HG03025 (cell line): ENCODE data around the gene GNAT1.

Experiments
- ATAC-seq: cut with Tn5 transposase; IDR thresholded peaks from one replicate; pipeline ENCODE4 v1.9.1; 2021; ENCODE audit warnings: mild to moderate bottlenecking, moderate library complexity; ENCODE audit not compliant: unreplicated experiment, low FRiP score

GNAT1 gene

DNA sequence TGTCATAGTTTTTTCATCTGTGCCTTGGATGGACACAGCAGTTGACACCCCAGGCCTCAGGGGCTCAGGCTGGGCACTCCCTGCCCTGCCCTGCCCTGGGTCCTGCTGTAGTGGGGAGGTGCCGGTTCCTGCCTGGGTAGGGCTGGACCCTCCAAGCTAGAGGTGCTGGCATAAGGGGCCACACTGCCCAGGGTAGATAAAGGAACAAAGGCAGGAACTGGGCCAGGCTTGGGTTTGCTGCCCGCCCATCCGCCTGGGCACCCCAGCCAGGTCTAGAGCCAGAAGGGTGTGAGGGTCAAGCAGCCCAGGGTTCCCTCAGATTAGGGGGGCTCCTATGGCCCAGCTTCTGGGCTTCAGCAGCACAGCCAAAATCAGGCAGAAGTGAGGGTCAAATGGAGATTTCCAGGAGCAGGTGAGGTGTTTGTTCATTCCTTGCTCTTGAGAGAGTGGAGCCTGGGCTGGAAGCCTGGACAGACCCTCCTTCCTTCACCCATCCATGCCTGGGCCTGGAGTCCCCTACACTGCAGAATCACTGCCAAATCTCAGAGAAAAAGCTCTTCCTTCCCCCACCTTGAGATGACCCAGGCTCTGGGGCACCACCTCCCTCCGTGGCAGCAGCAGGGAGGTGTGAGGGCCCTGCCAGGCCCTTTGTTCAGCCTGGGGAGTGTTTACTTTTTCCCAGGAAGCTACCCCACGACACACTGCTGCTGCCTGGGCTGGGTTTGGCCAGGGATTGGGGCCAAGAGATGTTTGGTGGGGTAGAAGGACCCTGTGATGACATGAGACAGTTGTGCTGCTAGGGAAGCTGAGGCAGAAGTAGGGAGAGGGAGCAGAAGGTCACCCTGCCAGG lies 29.2 kb upstream of the GNAT1 start:
- no peak for ATAC-seq

GRCh38 chr3:50163572-50164455 lies 27.6 kb upstream of the GNAT1 start:
- ATAC-seq, result no peak

- no peak for ATAC-seq
Measured at GRCh38 chr3:50164481-50164880, 26.9 kb upstream of the GNAT1 start.

GRCh38 chr3:50164984-50165909 lies 26.2 kb upstream of the GNAT1 start:
- no peak for ATAC-seq

DNA sequence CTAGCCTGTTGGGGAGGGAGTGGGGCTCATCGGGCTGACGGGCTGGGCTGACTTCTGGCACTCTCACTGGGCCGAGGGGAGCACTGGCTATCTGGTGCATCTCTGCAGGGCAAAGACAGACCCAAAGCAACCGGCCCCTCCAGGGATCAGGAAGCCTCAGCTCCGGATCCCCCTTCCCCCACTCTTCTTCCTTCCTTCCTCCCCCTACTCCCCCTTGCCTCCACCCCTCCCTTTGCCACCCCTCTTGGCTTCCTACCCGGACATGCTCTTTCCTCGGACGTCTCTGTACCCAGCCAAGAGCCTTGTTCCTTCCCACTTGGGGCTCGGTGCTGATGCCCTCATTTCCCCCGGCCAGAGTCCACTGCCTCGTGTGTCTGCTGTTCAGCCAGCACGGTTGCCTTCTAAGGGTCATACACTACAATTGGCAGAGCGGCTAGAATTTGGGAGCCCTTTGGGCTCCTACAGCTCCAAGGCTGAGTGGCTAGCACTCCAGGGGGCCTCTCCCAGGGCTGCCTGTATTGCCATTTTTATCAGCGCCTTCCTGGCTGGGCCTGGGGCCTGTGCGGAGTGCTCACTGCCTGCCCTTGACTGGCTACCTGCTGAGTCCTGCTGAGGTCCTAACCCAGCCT lies 25.4 kb upstream of the GNAT1 start:
- no peak for ATAC-seq

DNA sequence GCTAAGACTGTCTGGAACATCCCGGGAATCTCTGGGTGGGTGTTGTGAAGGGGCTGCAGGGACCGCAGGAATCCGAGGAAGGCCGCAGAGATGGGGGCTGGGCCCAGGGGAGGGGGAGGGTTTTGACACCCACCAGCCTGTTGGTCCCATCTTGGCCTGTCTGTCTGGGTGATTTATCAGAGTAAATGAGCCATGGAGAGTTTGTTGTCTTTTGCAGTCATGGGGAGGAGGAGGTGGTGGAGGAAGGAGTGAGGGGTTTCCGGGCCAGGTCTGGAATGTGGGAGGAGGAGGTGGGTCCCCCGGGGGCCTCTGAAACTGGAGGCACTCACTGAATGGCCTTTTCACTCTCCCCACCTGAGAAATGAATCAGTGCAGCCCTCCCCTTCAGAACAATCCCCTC lies 24.8 kb upstream of the GNAT1 start:
- ATAC-seq, result no peak

DNA sequence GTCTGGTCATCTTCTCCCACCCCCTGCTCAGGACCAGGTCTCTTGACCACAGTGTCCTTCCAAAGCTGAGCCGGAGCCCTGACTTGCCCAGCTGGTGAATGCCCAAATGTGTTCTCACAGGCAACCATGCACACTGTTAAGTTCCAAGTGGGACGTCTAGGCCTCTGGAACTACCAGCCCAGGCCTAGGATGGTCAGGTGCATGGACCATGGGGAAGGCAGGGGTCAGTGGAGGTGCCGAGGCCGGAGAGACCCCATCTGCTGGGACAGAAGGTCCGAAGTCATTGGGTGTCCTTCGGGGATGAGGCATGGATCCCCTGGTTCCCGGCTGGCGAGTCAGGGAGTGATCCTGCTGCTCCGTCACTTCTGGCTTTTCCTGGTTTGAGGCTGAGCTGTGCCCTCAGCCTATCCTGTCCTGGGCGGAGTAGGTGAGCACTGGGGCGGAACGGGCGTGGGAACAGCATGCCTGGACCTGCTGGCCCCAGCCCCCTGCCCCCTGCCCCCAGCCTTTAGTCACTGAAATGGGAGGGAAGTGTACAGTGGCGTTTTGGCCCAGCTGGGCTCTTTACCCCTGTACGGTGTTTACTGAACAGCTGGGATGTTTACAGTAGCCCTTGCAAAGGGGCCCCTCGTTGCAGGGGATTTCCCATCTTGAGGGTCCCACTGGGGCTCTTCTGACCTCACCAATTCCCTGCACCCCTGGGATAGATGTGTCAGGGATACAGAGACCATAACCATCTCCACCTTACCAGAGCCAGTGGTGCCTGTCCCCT lies 24.2 kb upstream of the GNAT1 start:
- ATAC-seq, result no peak

- ATAC-seq, result no peak
Measured at GRCh38 chr3:50167841-50168209, 23.6 kb upstream of the GNAT1 start.

DNA sequence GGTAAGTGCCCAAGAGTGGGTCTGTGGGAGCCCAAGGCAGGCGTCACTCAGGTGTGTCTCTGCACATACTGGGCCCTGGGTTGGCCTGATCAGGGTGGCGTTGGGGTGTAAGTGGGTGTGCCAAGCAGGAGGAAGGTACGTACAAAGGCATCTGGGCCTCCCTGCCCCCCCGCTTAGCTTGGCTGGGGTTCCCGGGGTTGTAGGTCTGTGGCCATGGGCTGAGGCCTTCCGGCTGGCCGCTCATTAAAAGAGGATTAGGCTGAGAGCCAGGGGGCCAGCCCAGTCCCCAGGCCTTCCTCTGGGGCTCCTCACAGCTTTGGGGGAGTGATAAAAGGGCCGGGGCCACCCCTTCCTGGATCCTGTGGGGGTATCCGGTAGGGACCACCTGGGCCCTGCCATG lies 23.0 kb upstream of the GNAT1 start:
- ATAC-seq, result no peak

GRCh38 chr3:50168791-50169190 lies 22.6 kb upstream of the GNAT1 start:
- ATAC-seq, result no peak

- ATAC-seq, result no peak
Measured at GRCh38 chr3:50169232-50169832, 22.1 kb upstream of the GNAT1 start.

DNA sequence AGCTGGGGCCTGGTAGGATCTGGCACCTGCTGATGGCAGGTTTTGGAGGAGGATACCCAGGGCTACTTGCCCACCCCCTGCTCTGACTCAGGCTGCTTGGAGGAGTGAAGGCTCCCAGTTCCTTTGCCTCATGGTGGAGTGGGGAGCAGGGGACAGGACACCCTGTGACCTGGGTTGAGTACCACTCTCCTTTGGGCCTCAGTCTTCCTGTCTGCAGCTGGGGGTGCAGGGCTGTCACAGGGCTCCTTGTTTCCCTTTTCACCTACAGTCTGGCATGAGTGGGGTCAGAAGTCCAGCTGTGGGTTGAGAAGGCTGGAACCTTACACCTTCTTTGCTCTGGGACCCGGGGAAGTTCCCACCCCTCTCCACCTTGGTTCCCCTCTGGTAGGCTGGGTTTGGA lies 21.6 kb upstream of the GNAT1 start:
- no peak for ATAC-seq

DNA sequence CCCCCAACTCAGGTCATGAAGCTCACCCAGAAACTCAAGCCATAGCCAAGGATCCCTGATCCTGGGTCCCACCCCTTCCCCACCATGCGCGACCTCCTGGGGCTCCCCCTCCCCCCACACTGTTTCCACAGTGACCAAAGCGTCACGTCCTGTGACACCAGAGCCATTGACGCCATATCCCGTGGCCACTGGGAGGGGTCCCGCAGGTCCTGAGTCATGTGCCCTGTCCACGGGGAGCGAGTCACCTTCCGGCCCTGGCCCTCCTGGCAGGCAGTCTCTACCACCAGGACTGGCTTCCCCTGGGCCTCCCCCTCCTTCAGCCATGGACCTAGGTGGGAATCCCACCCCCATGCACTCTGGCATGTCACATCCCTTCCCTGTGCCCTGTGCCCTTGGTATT lies 20.7 kb upstream of the GNAT1 start:
- no peak for ATAC-seq

DNA sequence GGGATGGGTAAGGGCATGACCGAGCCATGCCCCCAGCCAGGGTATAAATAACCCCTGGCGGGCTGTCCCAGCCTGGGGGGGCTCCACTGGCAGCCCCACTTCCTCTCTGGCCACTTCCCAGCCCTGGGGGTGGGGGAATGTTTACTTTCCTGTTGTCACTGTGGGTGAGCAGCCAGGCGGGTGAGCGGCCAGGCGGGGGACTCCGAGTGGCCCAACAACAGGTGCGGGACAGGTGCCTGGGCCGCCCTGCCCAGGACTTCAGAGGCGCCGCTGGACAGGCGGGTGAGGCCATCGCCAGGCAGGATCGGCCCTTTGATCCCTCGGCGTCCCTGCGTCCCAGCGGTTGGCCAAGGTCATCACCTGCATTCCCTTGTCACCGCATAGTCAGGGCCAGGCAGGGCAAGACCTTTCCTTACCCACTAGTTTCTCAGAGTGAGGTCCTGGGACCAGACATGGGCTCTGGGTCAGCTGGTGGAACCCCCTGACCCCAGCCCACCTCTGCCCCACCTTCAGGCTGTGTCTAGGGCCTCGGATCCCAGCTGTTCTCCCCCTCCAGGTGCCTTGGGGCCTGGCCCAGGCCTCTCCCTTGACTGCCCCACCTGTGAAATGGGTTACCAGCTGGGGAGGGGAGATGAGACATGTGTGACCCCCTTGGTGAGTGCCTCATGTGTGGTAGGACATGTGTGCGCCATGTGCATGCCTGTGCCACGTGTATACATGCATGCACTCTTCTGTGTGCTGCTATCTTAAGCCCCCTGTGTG lies 19.7 kb upstream of the GNAT1 start:
- ATAC-seq, result no peak

DNA sequence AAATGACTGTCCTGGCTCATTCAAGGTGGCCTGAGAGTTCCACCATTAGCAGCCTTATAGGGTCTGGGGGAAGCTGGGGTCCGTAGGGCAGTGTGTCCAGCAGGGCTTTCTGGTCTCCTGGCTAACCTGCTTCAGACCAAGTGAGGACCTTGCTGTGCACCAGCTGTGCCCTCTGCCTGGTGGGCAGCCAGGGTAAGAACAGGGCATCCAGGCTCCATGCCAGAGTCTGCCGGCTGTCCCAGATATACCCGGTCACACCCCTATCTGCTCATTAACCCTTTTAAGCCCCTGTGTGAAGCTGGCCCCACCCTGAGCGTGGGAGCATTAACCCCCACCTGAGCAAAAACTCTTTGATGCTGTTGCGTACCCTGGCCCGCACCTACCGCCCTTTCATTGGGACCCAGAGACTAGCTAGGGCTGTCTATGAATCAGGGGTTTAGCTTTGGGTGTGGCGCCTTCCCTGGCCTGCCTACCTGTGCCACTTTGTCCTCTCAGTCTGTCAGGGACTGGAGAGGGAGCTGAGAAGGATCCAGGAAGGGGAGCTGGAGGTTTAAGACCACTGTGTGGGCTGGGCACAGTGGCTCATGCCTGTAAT lies 18.7 kb upstream of the GNAT1 start:
- no peak for ATAC-seq

- ATAC-seq, result no peak
Measured at GRCh38 chr3:50173685-50174516, 17.5 kb upstream of the GNAT1 start.

- no peak for ATAC-seq
Measured at GRCh38 chr3:50174517-50174895, 16.9 kb upstream of the GNAT1 start.
